GM21360 (cell line): ENCODE results near the gene CARD16.

Source experiments
- ATAC-seq: cut with Tn5 transposase; IDR thresholded peaks from one replicate; pipeline ENCODE4 v1.9.1; 2021; ENCODE audit warnings: mild to moderate bottlenecking, moderate library complexity; ENCODE audit not compliant: unreplicated experiment

Gene CARD16

DNA sequence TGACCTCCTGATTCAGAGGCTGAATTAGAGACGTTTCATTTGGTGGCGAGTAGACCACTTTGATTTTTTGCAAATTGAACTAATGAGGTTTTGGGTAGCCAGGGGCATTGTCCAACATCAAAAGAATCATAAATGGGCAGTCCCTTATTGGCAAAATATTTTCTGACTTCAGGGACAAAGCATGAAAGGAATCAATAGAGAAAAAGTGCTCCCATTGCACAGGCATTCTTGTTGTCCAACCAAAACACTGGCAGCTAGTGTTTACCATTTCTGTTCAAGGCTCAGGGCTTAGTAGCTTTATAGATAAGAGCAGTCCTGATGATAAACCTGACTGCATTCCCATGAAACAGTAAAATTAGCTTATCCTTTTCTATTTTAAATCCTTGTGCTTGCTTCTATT, 6.4 kb upstream of the CARD16 start:
- no peak for ATAC-seq

- ATAC-seq, result no peak
Measured at GRCh38 chr11:105049481-105049880, 4.3 kb upstream of the CARD16 start.

- no peak for ATAC-seq
Measured at GRCh38 chr11:105046898-105047579, 1.9 kb upstream of the CARD16 start.

GRCh38 chr11:105045676-105046296, 651 bp upstream of the CARD16 start:
- ATAC-seq, result no peak

GRCh38 chr11:105042178-105042577, 3.0 kb downstream of the CARD16 start:
- ATAC-seq, result no peak

GRCh38 chr11:105040703-105041102, 4.4 kb downstream of the CARD16 start:
- ATAC-seq, result no peak

GRCh38 chr11:105034813-105035620, 10.1 kb downstream of the CARD16 start, which contains the start of gene CASP1:
Gene CASP1 (minus strand): TSS chr11:105035144. CDS start chr11:105035113, 31 bp downstream.
- peak; percentile 95 for ATAC-seq

GRCh38 chr11:105034388-105034787, 10.7 kb downstream of the CARD16 start:
- ATAC-seq, result peak; percentile 14

- ATAC-seq, result no peak
Measured at GRCh38 chr11:105033781-105034180, 11.4 kb downstream of the CARD16 start.

- no peak for ATAC-seq
Measured at GRCh38 chr11:105033343-105033742, 11.8 kb downstream of the CARD16 start.

- ATAC-seq, result no peak
Measured at GRCh38 chr11:105032495-105032894, 12.6 kb downstream of the CARD16 start.

- ATAC-seq, result no peak
Measured at GRCh38 chr11:105027678-105028077, 17.5 kb downstream of the CARD16 start.

DNA sequence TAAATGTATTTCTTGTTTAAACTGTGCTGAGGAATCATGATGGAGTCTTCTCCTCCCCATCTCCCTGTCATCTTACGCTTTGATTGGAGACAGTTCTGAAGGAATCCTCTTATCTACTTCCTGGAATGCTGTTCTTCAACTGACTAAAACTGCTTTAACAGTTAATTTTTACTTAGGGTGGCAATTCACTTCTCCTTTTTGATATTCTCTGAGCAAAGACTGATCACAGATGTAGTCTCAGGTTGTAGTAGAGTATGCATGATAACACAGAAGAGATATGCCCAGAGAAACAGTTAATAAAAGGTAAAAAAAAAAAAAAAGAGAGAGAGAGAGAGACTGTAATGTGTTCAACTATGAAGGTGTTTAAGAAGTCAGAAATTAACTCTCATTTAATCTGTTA, 20.7 kb downstream of the CARD16 start:
- ATAC-seq, result no peak

- no peak for ATAC-seq
Measured at GRCh38 chr11:105023003-105023402, 22.1 kb downstream of the CARD16 start, which contains the start of gene CASP5. Gene CASP5 (minus strand): TSS chr11:105023168. CDS start chr11:105023136, 32 bp downstream.

DNA sequence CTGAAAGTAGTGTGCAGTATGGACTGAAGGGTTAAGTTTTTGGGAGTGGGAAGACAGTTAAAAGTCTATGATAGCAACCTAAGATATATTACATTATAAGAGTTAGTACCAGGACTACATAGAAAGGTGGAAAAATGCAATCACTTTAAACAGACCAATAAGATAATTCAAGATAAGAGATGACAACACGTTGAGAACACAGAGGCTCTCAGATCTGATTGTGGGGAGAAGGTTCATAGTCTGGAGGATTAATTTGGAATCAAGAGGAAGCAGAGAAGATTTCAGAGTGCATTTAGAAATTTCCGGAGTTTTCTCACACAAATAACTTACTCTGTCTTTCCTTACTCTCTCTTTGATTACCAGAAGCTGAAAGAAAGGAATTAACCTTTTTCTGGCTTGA, 22.6 kb downstream of the CARD16 start:
- no peak for ATAC-seq

GRCh38 chr11:105007463-105007862, 37.7 kb downstream of the CARD16 start:
- no peak for ATAC-seq

- no peak for ATAC-seq
Measured at GRCh38 chr11:105005451-105005845, 39.7 kb downstream of the CARD16 start.

DNA sequence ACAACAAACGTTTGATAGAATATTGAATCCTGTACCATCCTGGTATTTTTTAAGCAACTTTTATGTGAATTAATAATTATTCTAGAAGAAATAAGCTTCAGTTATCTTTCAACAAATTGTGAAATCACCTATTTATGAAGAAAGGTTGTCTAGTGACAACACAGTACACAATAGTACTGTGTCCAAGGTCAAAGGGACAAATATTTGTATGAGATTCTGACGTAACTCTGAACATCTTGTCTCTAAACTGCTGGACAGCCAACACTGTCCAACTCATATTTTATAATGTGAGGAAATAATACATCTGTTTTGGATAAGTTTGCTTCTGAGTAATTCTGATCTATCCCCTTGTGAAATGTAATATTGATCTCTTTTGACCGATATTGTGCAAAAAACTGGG, 41.1 kb downstream of the CARD16 start:
- no peak for ATAC-seq

DNA sequence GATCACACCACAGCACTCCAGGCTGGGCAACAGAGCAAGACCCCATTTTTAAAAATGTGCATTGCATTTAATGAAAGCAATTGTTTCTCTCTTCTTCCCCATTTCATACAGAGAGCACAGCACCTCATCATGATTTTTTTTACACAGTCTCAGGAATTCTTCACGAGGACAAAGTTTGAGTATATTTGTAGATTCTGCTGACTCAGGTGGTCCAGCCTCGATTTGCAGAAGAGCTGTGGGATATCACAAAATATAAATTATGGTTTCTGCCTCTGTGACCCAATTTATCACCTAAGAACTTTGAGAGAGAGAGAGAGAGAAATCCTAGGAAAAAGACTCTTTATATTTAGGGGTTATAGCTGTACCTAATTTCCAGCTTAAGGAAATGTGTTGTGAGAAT, 42.0 kb downstream of the CARD16 start:
- no peak for ATAC-seq

DNA sequence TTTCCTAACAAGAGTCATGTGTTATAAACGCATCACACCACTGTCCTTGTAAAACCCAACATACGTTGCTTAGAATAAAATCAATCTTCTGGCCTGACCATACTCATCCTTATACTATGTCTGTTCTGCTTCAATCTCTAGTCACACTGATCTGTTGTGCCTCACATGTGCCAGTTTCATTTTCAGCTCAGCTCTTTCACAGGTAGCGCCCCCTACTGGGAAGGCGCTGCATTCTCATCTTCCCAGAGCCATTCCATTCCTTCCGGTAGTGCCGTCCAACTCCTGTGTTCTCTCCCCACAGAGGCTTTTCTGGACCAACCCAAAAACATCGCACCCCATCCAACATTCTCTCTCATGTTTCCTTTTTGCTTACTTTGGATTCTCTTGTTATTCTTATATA, 44.3 kb downstream of the CARD16 start:
- peak; percentile 92 for ATAC-seq

GRCh38 chr11:105000167-105000566, 45.0 kb downstream of the CARD16 start:
- no peak for ATAC-seq

DNA sequence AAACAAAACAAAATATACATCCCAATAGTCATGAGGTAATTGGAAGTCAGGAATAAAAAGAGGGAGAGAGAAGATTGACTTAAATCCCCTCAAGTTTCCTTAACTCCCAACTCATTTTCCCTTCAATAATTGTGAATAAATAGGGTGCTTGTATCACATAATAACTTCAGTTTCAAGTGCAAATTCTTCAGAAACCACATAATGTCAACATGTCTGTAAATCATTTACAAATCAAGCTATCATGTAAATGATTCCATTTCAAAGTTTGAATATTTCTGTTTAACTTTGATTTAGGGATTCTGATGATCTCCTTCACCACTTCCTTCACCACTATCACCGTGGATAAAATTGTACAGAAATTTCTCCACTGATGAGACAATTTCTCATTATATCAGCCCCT, 45.4 kb downstream of the CARD16 start:
- ATAC-seq, result no peak
